ENCODE results near the gene INHBB.

INHBB gene

DNA sequence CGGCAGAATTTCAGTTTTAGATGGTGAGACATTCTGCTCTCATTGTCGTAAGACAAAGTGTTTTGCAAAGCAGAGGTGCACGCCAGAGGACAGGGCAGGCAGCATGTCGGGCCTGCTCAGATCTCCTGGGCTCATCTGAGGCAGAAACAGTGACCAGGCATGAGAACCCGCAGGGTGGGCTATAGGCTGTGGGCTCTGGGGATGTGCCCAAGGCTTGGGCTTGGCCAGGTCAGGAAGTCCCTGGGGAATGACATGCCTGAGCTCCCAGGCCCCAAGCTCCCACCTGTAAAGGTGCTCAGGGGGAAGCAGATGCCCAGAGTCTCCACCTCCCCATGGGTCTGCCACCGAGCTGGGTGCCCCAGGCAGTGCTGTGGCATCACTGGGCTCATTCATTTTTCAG lies 35.3 kb downstream of the INHBB start:
- Histone ChIP-seq H3K36me3 (replicated peaks; ENCODE audit: insufficient read depth, low read length) (no peaks in the 10 kb centered on the region), H4K20me1 (ENCODE audit: insufficient read depth, low read length) (no peaks in the 10 kb centered on the region), H3K9me2 (replicated peaks; ENCODE audit: insufficient read depth, low read length) (no peaks in the 10 kb centered on the region), H3K9ac (ENCODE audit: low read length) (no peak overlapping the region), H3F3A (ENCODE audit: insufficient read depth, low read length) (no peaks in the 10 kb centered on the region), H3K27ac (ENCODE audit: low read length) (no peak overlapping the region), H3K79me2 (ENCODE audit: low read length) (no peaks in the 10 kb centered on the region), H3K4me2 (ENCODE audit: low read depth, low read length) (no peak overlapping the region), H3K9me3 (replicated peaks; ENCODE audit: insufficient read depth, low read length) (no peaks in the 10 kb centered on the region), H3K27me3 (replicated peaks; ENCODE audit: insufficient read depth, low read length) (no peaks in the 10 kb centered on the region; the same call in 1 of the 2 replicates), H2AFZ (ENCODE audit: low read length) (no peak overlapping the region), H3K4me1 (ENCODE audit: low read length) (no peaks in the 10 kb centered on the region), H3K4me3 (ENCODE audit: low read length) (no peak overlapping the region)
- TF ChIP-seq, protein P1, sequence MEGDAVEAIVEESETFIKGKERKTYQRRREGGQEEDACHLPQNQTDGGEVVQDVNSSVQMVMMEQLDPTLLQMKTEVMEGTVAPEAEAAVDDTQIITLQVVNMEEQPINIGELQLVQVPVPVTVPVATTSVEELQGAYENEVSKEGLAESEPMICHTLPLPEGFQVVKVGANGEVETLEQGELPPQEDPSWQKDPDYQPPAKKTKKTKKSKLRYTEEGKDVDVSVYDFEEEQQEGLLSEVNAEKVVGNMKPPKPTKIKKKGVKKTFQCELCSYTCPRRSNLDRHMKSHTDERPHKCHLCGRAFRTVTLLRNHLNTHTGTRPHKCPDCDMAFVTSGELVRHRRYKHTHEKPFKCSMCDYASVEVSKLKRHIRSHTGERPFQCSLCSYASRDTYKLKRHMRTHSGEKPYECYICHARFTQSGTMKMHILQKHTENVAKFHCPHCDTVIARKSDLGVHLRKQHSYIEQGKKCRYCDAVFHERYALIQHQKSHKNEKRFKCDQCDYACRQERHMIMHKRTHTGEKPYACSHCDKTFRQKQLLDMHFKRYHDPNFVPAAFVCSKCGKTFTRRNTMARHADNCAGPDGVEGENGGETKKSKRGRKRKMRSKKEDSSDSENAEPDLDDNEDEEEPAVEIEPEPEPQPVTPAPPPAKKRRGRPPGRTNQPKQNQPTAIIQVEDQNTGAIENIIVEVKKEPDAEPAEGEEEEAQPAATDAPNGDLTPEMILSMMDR (IDR thresholded peaks at IDR 0.05; ENCODE audit: low read length), result no peak
- no peak for TF ChIP-seq EZH2 (optimal IDR thresholded peaks at IDR 0.05; ENCODE audit: low read depth, low read length)
- TF ChIP-seq EZH2phosphoT487 (IDR thresholded peaks at IDR 0.05; ENCODE audit: low read length), result no peak
- no peak for DNase-seq

DNA sequence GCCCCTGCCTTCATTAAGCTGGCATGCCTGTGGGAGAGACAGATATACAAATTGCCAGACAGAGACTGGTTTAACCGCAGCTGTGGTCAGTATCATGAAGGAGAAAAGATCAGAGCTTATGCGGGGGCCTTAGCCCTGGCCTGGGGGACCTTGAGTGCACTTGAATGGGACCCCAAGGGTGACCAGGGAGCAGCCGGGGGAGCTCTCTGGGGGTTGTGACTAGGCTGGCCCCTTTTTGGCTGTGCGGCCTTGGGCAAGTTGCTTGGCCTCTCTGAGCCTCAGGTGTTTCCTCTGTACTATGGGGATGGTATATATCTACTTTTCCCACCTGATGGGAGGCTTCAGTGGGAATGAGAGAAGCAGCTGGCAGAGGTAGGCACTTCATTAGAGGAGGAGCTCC lies 35.7 kb downstream of the INHBB start:
- no peak overlapping the region for H3K9ac ChIP-seq (ENCODE audit: low read length)
- no peaks in the 10 kb centered on the region for H3K9me3 ChIP-seq (replicated peaks; ENCODE audit: insufficient read depth, low read length)
- no peaks in the 10 kb centered on the region for H3K9me2 ChIP-seq (replicated peaks; ENCODE audit: insufficient read depth, low read length)
- TF ChIP-seq EZH2 (optimal IDR thresholded peaks at IDR 0.05; ENCODE audit: low read depth, low read length), result no peak
- TF ChIP-seq, protein P1 (IDR thresholded peaks at IDR 0.05; ENCODE audit: low read length), result no peak
- TF ChIP-seq EZH2phosphoT487 (IDR thresholded peaks at IDR 0.05; ENCODE audit: low read length), result no peak
- H3K4me2 ChIP-seq (ENCODE audit: low read depth, low read length), result no peak overlapping the region
- no peak overlapping the region for H3K4me3 ChIP-seq (ENCODE audit: low read length)
- no peaks in the 10 kb centered on the region; the same call in 1 of the 2 replicates for H3K27me3 ChIP-seq (replicated peaks; ENCODE audit: insufficient read depth, low read length)
- no peaks in the 10 kb centered on the region for H3K4me1 ChIP-seq (ENCODE audit: low read length)
- H3K36me3 ChIP-seq (replicated peaks; ENCODE audit: insufficient read depth, low read length), result no peaks in the 10 kb centered on the region
- H3K27ac ChIP-seq (ENCODE audit: low read length), result no peak overlapping the region
- H4K20me1 ChIP-seq (ENCODE audit: insufficient read depth, low read length), result no peaks in the 10 kb centered on the region
- no peak for DNase-seq
- no peak overlapping the region for H2AFZ ChIP-seq (ENCODE audit: low read length)
- no peaks in the 10 kb centered on the region for H3K79me2 ChIP-seq (ENCODE audit: low read length)
- no peaks in the 10 kb centered on the region for H3F3A ChIP-seq (ENCODE audit: insufficient read depth, low read length)

DNA sequence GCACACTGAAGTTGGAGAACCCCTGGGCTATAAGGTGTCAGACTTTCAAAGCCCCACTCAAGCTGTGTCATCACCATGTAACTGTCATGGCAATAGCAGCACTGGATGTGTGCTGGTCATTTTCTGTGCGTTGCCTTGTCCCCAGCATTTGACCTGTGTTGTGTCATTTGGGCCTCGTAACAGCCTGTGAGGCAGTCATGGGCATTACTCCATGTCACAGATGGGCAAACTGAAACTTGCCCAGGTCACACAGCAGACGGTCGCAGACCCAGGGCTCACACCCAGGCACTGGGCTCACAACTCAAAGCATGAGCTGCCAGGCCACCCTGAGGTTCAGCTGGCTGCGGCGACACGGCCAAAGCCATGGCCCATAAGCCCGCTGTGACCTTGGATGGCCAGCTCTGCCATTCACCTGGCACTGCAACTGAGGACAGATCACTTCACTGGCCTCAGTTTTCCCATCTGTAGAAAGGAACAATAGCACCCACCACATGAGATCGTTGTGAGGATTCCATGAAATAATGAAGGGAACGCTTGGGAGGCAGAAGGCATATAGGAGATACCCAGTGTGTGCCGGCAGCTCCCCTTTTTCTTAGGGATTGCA lies 36.7 kb downstream of the INHBB start:
- H3K36me3 ChIP-seq (replicated peaks; ENCODE audit: insufficient read depth, low read length), result no peaks in the 10 kb centered on the region
- H3K27me3 ChIP-seq (replicated peaks; ENCODE audit: insufficient read depth, low read length), result no peaks in the 10 kb centered on the region
- no peaks in the 10 kb centered on the region for H3F3A ChIP-seq (ENCODE audit: insufficient read depth, low read length)
- H3K9me3 ChIP-seq (replicated peaks; ENCODE audit: insufficient read depth, low read length), result no peaks in the 10 kb centered on the region
- no peak overlapping the region for H3K4me3 ChIP-seq (ENCODE audit: low read length)
- no peaks in the 10 kb centered on the region for H3K79me2 ChIP-seq (ENCODE audit: low read length)
- no peaks in the 10 kb centered on the region for H4K20me1 ChIP-seq (ENCODE audit: insufficient read depth, low read length)
- no peak for TF ChIP-seq EZH2 (optimal IDR thresholded peaks at IDR 0.05; ENCODE audit: low read depth, low read length)
- TF ChIP-seq, protein P1 (IDR thresholded peaks at IDR 0.05; ENCODE audit: low read length), result no peak
- TF ChIP-seq EZH2phosphoT487 (IDR thresholded peaks at IDR 0.05; ENCODE audit: low read length), result no peak
- no peak overlapping the region for H3K9ac ChIP-seq (ENCODE audit: low read length)
- H3K4me2 ChIP-seq (ENCODE audit: low read depth, low read length), result no peak overlapping the region
- H3K9me2 ChIP-seq (replicated peaks; ENCODE audit: insufficient read depth, low read length), result no peaks in the 10 kb centered on the region
- no peak overlapping the region for H3K27ac ChIP-seq (ENCODE audit: low read length)
- no peak for DNase-seq
- no peak overlapping the region for H2AFZ ChIP-seq (ENCODE audit: low read length)
- no peaks in the 10 kb centered on the region for H3K4me1 ChIP-seq (ENCODE audit: low read length)
